ENCODE data around the gene ACRBP. TPM values are rescaled to one million over a fixed set of nuclear protein-coding genes. Genes with fewer than 3 reads are reported as not detected.

Gene ACRBP
- total and polyA plus RNA-seq, 2 donors (not counting 3 experiments of a cell fraction or from before 2014, with no cell fraction given) = 1.3 to 5.7 TPM

DNA sequence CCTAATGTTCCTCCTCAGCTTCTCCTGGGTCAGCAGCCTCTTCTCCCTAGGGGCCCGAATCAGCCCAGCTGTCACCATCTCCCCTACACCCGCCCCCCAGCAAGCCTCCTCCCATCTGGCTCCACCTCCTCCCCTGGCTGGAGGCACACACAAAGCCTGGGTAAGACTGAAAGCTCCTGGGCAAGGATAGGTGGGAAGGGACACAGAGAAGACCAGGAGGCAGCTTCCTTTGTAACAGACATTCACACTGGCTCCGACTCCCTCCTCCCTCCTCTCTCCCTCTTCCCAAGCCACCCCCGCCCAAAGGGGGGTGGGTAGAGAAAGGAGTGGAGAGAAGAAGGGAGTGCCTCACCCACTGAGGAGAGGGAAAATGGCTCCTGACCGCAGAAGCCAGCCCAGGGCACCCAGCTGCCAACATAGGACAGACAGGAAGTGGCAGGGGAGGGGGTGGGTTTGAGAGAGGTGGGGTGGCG, 44.1 kb downstream of the ACRBP start:
- H2AFZ ChIP-seq (ENCODE audit: low read depth, low read length) = no peak overlapping the region
- ChIA-PET POLR2A (no interaction called here), CTCF (interaction anchor here (0.8 to 1.8 kb wide), 6 partner anchors 8 to 95 kb away, joined by 3 to 7 read pairs (median 3); no protein-coding TSS in a partner anchor)
- dilution Hi-C loops (cut with MboI; ENCODE audit: extremely low pct_ligation_motif_present, low sequenced_read_pairs) (no loop called here), intact Hi-C loops (cut with micrococcal nuclease) (no loop called here)
- FAIRE-seq (no peak), DNase-seq (ENCODE audit: low read depth, low spot score) (peak; percentile 13)
- H3K9ac ChIP-seq (replicated peaks; ENCODE audit: extremely low read depth, insufficient read depth, low read length) = no peak overlapping the region
- no peak overlapping the region for H3K4me3 ChIP-seq (replicated peaks in 1 of 3; ENCODE audit: insufficient read depth in 1 of 3, low read depth in 1 of 3, low read length in 3 of 3)
- no peak overlapping the region for H3K27ac ChIP-seq (ENCODE audit: insufficient read depth, low read depth, low read length)
- H3K9me3 ChIP-seq (replicated peaks; ENCODE audit: control insufficient read depth, insufficient read depth, low read length) = no peaks in the 10 kb centered on the region
- H3K4me2 ChIP-seq (ENCODE audit: insufficient read depth, low read length) = no peak overlapping the region
- BruUV-seq (replicated peaks) = no TSS peak
- H4K20me1 ChIP-seq (replicated peaks; ENCODE audit: control insufficient read depth, extremely low read depth, insufficient read depth, low read length) = no peaks in the 10 kb centered on the region
- H3K4me1 ChIP-seq (ENCODE audit: control insufficient read depth, extremely low read depth, insufficient read depth, low read length) = peaks cover 30% of the 10 kb centered on the region
- H3K79me2 ChIP-seq (ENCODE audit: control insufficient read depth, insufficient read depth, low read length) = peaks cover 50% of the 10 kb centered on the region
- no peaks in the 10 kb centered on the region for H3K9me1 ChIP-seq (replicated peaks; ENCODE audit: control insufficient read depth, extremely low read depth, insufficient read depth, low read length)
- no peaks in the 10 kb centered on the region for H3K27me3 ChIP-seq (ENCODE audit: control insufficient read depth in 2 of 2, insufficient read depth in 2 of 2, low read length in 2 of 2)
- peaks cover 27 to 37% of the 10 kb centered on the region in 2 experiments for H3K36me3 ChIP-seq (ENCODE audit: control insufficient read depth in 2 of 2, extremely low read depth in 1 of 2, insufficient read depth in 2 of 2, low read length in 2 of 2)
- TF ChIP-seq GATA2 (IDR thresholded peaks at IDR 0.05; ENCODE audit: insufficient read depth, insufficient read length, low read depth, low read length) = no peak
- TF ChIP-seq POLR2A (IDR thresholded peaks at IDR 0.05; ENCODE audit: low read depth, low read length) = no peak
- TF ChIP-seq EZH2 (IDR thresholded peaks at IDR 0.05; ENCODE audit: borderline replicate concordance, low read depth, low read length, severe bottlenecking) = no peak
- TF ChIP-seq MYC (IDR thresholded peaks at IDR 0.05; ENCODE audit: low read depth, low read length) = no peak
- no peak for TF ChIP-seq FOS (IDR thresholded peaks at IDR 0.05; ENCODE audit: borderline replicate concordance, insufficient read depth, low read length)
- no peak for TF ChIP-seq POLR2AphosphoS5 (IDR thresholded peaks at IDR 0.05; ENCODE audit: insufficient read depth, low read depth, low read length)
- no peak for TF ChIP-seq JUN (IDR thresholded peaks at IDR 0.05; ENCODE audit: borderline replicate concordance, insufficient read depth, insufficient read length, low read depth)
- TF ChIP-seq, protein P1, sequence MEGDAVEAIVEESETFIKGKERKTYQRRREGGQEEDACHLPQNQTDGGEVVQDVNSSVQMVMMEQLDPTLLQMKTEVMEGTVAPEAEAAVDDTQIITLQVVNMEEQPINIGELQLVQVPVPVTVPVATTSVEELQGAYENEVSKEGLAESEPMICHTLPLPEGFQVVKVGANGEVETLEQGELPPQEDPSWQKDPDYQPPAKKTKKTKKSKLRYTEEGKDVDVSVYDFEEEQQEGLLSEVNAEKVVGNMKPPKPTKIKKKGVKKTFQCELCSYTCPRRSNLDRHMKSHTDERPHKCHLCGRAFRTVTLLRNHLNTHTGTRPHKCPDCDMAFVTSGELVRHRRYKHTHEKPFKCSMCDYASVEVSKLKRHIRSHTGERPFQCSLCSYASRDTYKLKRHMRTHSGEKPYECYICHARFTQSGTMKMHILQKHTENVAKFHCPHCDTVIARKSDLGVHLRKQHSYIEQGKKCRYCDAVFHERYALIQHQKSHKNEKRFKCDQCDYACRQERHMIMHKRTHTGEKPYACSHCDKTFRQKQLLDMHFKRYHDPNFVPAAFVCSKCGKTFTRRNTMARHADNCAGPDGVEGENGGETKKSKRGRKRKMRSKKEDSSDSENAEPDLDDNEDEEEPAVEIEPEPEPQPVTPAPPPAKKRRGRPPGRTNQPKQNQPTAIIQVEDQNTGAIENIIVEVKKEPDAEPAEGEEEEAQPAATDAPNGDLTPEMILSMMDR (IDR thresholded peaks at IDR 0.05; ENCODE audit: extremely low read depth in 1 of 2, insufficient read depth in 1 of 2, low read depth in 1 of 2, low read length in 2 of 2) = no peak
- TF ChIP-seq, protein P2, sequence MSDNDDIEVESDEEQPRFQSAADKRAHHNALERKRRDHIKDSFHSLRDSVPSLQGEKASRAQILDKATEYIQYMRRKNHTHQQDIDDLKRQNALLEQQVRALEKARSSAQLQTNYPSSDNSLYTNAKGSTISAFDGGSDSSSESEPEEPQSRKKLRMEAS (IDR thresholded peaks at IDR 0.05; ENCODE audit: insufficient read depth, insufficient read length) = no peak
